HG03066 (cell line): ENCODE results near the gene DGKH.
"Not testable (repeated sequence)": the region's sequence is repeated elsewhere in the genome, so short reads cannot be mapped to it uniquely, and the experiment has no call there.

Experiments used
- ATAC-seq: cut with Tn5 transposase; IDR thresholded peaks from one replicate; pipeline ENCODE4 v1.9.1; 2021; ENCODE audit warnings: low read depth; ENCODE audit not compliant: unreplicated experiment

DGKH gene

DNA sequence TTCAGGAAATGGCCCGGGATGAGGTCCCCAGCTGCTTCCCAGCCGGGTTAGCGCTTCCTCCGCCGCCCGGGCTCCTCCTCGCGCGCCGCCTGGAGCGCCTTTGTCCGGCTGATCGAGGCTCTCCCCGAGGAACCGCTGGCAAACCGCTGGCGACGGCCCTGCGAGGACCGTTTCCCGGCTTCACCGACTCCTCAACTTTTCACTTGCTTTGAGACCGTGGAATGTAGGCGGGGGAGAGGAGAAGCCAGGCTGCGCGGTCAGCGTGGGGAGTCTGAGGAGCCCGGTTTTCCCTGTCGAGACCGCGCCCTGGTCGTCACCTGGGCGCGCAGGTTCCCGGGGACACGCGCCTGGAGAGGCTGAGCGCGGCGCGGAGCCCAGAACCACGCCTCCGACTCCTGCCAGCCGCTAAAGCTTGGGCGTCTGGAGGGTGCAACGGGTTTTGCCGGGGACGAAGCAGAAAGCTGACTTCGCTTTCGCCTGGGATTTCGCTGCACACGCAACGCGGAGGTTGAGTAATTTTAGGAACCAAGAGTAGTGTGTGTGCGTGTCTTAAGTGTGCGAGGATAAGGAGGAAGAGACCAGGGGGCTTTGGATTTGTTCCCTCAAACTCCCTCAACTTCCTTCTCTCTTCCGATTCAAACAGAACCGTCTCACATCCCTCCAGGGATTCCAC lies 7.3 kb upstream of the DGKH start:
- peak; percentile 36 for ATAC-seq

DNA sequence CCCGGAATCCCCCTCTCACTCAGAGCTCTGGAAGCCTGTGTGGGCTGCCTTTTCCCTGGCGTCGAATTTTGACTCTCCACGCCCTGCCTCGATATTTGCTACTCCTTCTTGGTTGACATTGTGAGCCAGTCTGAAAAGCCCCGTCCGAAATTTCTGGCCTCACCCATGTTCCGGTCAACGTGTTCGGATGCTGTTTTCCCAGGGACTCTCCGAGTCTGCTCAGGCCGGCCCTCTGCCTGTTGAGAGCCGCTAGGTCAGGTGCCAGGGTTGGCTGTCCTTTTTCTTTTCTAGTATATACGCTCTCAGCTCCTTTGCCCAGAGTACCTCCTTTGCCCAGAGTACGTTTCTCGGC lies 6.8 kb upstream of the DGKH start:
- no peak for ATAC-seq

DNA sequence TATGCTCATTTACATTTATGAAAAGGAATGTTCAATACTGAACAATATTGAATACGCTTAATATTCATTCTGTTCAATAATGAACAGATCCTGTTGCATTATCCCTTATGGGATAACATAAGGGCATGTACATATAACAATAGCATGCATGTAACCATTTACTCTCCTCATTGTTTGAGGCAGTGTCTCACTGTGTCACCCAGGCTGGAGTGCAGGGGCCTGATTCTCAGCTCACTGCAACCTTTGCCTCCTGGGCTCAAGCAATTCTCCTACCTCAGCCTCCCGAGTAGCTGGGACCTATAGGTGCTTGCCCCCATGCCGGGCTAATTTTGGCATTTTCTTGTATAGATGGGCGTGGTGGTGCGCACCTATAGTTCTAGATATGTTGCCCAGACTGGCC lies 4.8 kb upstream of the DGKH start:
- ATAC-seq: no peak

DNA sequence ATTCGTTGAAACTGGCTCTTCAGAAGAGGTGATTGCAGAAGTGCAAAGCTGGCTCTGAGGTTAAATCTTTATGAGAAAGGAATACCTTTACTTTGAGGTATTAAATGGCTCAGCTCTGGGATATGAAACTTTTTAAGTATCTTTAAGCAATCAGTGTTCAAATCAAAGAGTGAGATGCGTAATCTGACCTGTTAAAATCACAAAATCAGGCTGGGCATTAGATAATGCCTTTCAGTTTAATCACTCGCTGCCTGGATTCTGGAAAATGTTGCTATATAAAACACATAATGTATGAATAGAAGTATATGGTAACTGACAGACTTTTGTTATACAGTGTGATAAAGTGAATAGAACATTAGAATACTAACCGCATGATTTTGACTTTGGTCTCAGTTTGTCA lies 2.0 kb upstream of the DGKH start:
- no peak for ATAC-seq

DNA sequence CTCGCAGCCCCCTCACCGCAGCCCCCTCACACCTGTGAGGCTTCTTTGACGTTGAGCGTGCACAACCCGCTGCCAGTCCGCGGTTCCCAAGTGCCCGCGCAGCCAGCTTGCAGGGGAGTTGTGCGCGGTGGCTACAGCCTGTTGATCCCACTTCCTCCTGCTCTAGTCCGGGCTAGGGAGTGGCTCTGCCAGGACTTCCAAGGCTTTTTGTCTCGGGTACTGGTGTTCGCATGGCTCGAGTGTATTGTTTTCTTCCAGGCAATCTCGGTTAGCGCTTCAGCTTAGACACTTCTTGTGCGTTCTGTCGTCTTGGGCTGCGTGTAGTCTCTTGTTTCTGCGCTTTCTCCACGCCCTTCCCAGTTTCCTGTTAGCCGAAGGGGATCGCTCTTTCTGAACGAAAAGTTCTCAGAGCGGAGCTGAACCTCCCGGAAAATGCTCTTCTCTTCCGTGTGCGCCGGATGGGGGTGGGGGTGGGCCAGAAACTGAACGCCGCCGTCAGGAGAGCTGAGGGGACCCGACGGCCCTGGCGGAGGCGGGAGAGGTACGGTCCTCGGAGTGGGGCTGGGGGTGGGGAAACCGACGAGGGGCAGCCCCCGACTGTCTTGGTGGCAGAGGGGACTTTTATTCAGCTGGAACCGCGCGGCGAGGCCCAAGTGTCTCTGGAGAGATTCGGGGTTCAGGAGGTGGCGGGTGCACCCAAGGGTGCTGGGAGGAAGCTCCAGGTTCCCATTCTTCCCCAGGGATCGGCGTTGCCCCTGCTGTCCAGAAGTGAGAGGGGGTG lies 697 bp upstream of the DGKH start:
- peak; percentile 37 for ATAC-seq

DNA sequence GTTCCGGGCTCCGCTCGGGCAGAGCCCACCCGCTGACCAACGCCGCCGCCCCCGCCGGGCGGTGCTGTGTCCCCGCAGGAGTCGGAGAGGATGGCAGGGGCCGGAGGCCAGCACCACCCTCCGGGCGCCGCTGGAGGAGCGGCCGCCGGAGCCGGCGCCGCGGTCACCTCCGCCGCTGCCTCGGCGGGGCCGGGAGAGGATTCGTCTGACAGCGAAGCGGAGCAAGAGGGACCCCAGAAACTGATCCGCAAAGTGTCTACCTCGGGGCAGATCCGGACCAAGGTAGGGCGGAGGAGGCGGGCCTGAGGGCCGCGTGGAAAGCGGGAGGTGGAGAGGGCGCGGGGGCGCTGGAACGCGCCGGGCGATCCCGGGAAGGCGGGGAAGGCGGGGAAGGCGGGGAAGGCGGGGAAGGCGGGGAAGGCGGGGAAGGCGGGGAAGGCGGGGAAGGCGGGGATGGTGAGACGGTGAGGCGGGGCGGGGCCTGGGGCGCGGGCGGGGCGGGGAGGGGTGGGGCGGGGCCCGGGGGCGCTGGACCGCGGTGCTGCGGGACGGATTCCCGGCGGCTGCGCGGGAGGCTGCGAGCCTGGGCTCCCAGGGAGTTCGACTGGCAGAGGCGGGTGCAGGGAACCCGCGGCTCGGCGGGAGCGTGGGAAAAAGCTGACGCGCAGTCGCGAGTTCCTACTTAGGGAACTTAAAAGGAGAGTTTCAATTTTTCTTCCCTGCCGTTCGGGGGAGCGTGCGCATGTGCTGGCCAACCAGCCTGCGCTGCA lies 421 bp downstream of the DGKH start:
- ATAC-seq: peak; percentile 42

DNA sequence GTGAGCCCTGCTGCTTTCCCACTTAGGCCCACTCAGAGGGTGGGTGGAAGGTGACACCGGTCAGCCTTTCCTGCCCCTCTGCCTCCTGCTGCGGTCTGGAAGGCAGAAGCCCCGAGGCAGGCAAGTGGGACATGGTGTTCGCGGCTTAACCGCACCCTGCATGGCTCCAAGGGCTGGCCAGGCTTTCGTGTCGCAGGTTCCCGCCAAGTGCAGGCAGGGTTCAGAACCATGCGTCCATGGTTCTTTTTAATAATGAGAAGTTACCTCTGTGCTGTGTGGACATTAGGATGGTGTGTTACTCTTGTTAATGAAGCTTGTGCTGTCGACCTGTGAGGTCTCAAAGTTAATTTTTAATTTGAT lies 986 bp downstream of the DGKH start:
- ATAC-seq: no peak

DNA sequence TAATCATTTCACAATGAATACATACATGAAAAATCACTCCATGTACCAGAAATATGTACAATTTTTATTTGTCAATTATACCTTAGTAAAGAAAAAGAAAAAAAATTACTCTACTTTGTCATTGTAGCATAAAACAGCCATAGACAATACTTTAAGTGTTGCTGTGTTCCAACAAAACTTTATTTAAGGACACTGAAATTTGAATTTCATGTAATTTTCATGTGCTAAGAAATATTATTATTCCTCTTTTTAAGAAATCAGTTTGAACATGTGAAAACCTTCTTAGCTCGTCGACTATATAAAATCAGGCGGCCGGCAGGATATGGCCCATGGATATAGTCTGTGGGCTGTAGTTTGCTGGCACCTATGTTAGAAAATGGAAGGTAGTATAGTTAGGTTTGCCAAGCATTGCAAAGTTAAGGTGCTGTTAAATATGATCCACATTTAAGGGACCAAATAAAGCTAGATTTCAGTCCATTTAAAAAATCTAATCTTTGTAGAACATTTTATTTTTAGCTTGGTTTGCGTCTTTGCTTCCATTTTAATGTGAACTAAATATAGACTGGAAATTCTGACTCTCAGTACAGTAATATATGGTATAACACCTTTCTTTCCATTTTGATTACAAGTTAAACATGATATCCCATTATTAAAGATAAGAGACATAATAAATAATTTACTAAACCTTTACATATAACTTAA lies 6.5 kb downstream of the DGKH start:
- no peak for ATAC-seq

DNA sequence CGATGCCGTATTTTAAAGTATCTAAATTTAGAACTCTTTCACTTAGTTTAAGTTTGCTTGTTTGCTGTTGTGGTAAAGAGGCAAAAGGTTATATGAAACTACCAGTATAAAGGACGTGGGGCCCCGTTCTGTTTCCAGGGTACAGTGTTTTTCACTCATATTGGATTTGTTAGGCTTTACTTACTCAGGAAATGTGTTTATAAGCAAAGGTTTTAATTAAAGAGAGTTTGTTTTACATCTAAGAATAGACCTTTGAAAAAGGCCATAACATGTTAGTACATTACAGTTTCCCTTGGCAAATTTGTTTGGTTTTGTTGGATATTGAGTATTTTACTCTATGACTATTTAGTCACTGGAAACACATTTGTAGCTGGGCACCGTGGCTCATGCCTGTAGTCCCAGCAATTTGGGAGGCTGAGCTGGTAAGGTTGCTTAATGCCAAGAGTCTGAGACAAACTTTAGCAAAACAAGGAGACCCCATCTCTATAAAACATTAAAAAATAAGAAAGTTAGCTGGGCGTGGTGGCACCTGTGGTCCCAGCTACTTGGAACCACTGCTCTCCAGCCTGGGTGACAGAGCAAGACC lies 7.1 kb downstream of the DGKH start:
- no peak for ATAC-seq

DNA sequence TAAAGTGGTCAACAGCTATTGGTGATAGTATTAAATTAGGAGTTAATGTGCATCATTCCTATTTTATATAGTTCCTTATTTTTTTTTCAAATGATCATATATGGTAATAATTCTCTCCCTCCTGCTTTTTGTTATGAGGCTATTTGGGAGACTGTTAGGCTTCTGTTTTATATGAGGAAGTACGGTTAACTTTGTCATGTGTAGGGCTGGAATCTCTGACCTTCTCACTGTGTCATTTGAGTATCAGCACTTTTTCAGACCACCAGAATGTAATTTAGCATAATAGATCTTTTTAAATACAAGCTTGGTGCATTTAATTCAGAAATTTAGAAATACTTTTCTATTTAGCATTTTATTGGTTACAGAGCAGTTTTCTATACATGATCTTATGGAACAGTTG lies 7.7 kb downstream of the DGKH start:
- ATAC-seq: no peak

DNA sequence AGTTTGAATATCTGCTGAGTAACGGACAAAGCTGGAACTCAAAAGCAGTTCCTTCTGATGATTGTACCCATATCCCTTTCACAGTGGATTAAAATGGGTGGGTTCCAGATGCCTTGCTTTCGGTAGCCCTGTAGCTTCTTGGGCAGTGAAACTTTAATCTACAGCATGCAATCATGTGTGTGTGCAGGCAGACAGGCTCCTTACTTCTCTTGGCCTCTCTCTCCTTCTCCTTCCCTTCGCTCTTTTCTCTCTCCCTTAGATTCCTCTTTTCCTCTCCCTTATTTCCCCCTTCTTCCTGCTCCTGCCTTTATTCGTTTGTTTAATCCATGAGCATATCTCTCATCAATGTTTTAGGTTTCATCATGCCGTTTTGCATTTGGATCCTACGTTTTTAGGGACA lies 8.1 kb downstream of the DGKH start:
- ATAC-seq: no peak

DNA sequence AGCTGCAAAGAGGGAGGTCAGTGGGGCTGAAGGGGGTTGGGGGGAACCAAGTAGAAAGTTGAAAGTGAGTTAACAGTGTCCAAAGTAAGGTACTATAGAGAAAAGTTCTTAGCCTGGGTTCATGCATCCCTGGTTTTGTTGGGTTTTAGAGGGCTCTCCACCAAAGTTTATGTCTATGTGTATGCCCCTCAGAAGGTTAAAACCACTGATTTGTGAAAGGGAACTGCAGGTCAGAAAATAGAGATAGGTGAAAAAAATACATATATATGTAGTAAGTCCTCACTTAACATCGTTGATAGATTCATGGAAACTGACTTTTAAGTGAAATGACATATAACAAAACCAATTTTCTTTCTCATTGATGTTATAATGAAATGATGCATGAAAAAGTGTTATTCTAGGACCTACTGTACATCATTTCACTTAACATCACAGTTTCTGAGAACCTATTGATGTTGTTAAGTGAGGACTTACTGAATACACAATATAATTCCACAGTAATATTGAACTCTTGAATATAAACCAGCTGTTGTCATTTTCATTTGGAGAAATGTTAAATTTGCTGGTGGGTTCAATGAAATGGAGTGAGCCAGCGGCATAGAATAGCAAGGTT lies 9.6 kb downstream of the DGKH start:
- no peak for ATAC-seq

DNA sequence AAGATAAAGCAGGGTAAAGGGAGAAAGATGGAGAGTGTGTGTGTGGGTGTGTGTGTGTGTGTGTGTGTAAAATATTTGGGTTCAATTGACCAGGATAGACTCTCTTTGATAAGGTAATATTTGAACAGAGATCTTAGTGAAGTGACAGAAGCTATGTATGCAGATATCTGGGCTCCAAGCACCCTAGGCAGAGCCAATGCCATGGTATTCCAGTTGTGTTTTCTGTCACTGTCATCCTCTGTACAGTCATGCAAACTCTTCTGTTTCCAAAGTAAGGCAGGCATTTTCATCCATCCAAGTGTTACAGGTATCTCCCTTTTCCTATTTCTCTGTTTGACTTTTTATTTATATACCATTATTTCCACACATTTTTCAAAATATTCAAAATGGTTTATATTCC lies 13.5 kb downstream of the DGKH start:
- ATAC-seq: no peak

DNA sequence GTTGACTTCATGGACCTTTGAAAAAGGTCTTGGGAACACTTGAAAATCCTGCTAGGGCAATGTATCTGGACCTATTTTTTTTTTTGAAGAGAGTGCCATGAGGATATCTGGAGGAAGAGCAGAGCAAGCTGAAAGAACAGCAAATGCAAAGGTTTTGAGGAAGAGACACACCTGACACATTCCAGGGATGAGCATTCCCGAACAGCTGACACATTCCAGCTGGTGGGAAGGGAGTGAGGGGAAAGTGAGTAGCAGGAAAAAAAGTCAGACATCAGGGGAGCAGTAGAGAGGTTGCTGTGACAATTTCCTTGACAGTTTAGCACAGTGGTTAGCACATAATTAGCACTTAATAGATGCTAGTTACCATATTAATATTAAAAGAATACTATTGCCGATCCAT lies 14.7 kb downstream of the DGKH start:
- no peak for ATAC-seq

DNA sequence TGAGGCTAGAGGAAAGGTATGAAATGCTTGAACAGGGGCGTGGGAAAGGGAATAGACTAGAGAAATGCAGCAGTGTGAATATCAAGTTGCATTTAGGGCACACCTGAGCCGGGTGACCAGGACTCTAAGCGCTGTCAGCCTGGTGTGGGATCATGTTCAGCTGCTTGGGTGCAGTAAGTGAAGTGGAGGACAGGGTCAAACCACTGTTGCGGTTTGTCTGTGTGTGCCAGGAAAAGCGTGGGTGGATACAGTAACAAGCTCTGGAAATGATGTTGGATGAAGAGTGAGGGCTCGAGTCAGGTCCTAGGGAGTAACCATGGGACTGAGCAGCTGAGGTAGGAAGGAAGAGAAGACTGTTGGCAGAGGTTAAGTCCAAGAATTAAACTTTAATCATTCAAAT lies 15.8 kb downstream of the DGKH start:
- no peak for ATAC-seq

DNA sequence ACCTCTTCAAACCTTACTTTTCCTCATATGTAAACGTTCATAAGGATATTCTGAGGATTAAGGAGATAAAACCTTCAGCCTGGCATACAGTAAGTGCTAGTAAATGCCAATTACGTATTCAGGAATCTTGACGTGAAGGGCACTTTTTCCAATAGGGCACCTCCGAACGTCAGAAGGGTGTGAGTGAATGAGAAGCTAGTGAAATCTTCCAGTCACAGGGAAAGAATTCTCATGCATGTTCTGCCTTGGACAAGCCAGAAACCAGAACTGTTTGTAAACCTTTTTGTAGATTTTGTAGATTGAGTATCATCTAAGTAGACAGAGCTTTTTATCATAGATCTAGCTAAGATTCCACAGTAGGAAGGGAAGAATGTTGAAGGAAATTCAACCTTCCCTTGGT lies 16.5 kb downstream of the DGKH start:
- no peak for ATAC-seq

DNA sequence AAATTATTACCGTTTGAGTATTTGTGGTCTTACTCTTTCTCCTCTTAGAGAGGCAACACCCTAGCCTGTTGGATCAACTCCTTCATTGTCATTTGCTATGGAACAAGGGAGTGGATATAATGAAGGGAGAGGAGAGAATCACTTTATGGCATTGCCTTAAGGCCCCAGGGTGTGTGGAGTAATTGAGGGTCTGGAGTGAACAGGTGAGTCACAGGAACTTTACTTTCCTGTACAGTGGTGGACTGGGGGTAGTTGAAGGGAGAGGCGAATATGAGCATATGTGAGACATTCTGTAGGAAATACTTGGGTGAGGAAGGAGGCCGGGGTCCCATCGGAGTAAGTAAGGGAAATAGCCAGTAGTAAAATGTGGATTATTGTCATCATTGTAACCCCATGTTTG lies 17.0 kb downstream of the DGKH start:
- no peak for ATAC-seq

DNA sequence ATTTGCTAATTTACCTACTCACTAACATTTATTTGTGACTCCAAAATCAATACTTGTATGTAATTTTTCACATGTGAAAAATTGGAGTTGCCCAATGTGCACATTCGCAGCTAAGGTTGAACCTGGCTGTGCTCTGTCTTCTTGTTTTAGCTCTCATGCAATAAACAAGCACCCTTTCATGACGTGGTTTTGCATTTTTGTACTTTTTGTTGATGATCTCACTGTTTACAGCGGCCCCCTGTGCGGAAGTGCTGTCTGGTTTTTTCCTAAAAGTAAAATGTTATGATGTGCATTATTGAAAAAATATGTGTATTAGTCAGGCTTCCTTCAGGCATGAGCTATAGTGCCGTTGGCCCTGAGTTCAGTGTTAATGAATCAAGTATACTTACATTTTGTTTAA lies 18.1 kb downstream of the DGKH start:
- no peak for ATAC-seq

DNA sequence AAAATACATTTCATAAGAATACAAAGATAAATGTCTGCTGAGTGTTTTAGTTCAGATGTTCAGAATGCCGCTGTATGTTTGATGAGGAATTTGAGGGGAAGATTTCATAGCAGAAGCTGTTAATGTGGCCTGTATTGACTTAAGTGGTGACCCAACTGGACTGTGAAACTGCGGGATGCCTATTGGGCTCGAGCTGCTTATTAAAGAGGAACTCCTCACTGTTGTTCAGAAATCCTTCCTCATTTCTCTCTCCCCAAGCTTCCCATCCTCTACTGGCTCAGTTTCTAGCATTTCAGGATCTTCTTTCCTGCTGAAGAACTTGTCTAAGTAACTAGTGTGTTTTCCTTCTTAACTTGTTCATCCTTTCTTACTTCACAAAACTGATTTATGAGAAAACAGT lies 20.4 kb downstream of the DGKH start:
- ATAC-seq: no peak

DNA sequence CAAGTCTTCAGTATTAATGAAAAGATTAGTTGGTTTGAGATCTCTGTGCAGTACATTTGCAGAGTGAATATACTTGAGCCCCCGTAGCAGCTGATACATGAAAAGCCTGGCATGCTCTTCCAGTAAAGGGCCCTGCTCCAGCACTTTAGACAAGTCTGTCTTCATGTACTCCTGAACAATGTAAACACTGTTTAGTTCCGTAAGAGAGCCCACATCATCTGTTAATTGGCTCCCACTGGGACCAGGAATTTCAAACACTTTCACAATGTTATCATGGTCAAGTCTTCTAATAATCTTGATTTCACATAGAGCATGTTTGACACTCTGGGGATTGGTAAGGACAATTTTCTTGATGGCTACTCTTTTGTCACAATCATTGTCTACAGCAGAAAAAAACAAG lies 22.2 kb downstream of the DGKH start:
- not testable (repeated sequence) for ATAC-seq
